NCI-H1694 (cell line): ENCODE results near the gene ATP4A.

Source experiments
- DNase-seq: peaks from one replicate; lab custom pipeline; 2025; lab: John Stamatoyannopoulos, UW

ATP4A gene

DNA sequence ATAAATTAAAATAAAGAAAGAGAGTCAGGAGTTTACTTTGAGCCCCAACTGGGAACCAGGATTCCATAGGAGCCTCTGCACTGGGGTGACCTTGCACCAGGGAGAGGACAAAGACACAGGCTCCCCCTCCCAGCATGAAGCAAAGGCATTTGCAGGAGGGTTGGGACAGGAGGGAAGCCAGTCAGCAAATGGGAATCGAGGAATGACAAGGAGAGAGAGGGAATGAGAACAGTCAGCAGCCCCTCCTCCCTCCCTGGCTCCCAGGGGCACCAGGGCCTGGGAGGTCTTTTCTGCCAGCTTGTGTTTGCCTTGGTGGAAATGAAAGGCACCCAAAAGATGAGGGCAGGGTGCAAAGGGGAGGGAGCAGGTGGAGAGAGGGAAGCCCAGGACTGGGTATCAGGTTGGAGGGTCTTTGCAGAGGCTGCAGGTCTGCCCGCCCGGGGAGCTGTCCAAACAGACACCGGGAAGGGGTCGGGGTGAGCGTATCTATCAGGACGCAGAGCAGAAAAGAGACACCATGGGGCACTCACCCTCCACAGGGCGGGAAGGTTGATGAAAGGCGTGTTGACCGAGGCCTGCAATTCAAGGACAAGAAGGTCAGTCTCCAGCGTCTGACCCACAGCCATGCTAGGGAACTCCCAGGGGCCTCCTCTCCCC is 39.1 kb downstream of the ATP4A start:
- DNase-seq: no peak

GRCh38 chr19:35522745-35523327 is 40.6 kb downstream of the ATP4A start:
- no peak for DNase-seq

DNA sequence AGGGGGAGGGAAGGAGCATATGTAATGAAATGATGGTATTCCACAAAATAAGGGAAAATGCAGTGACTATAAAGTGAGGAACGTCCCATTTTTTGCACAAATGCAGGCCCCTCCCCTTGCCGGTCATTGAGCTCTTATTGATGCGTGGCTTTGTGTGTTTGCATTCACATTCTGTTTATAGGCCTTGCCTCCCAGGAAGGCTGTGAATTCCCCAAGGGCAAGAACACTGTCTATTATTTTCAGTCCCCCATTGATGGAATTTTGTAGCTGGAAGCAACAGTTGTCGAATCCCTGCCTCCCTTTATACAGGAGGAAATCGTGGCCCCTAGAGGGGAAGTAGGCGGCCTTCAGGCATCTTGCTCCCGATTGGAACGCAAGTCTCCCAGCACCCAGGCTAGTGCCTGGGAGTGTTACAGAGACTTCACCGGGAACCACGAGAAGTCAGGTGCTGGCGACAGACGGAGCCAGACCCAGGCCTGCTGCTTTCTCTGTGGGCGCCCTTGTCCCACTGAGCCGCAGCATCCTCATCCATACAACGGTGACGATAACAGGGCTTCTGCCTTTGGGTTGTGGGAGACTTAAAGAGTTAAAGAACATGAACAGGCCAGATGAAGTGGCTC is 42.2 kb downstream of the ATP4A start:
- DNase-seq: no peak

GRCh38 chr19:35519291-35519690 is 44.2 kb downstream of the ATP4A start:
- no peak for DNase-seq

DNA sequence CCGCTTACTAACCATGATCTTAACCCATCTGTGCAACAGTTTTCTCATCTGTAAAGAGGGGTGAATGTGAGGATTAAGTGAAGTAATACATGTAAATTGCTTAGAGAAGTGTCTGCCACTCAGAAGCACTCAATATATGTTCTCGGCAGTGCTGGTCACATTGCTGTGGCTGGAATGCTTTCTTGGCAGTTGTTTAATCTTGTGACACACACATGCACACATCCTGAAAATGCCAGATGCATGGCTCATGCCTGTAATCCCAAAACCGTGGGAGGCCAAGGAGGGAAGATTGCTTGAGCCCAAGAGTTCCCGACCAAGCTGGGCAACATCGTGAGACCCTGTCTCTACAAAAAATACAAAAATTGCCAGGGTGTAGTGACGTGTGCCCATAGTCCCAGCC is 45.1 kb downstream of the ATP4A start:
- no peak for DNase-seq

GRCh38 chr19:35517342-35517741 is 46.1 kb downstream of the ATP4A start:
- no peak for DNase-seq

- no peak for DNase-seq
Measured at GRCh38 chr19:35516310-35516709, 47.1 kb downstream of the ATP4A start.

GRCh38 chr19:35514282-35514809 is 49.1 kb downstream of the ATP4A start:
- DNase-seq: no peak

DNA sequence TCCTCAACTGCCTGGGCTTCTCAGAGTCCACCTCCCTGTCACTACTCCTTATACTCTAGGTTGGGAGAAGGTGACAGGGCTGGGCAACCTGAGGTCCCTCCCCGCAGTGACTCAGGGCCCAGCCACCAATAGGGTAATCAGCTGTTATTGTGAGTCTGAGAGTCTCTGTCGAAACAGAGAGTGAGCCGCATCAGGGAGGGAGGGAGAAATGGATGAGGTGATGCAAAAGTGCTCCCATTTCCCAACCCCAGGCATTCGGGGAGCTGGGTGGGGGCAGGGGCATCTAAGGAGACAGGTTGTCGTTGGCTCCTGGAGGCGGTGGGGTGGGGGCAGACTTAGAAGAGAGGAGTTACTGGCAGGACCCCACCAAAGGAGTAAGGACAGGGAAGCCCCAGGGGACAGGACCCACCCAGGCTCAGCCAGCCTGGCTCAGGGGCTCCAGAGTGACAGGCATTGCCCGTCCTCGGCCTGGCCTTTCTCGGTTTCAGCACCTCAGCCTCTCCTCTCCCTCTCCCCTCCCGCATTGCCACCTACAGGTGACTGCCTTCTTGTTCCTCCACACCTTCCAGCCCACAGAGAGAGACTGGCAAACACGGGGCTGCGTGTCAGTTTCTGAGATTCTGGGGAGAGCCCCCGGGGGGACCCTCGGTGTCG is 49.7 kb downstream of the ATP4A start, which contains the start of gene DMKN:
TSS of gene DMKN (minus strand) at position 22 of the 654 bp plus-strand sequence. CDS start 174 bp downstream, outside the sequence.
- no peak for DNase-seq

GRCh38 chr19:35512831-35513627 is 50.4 kb downstream of the ATP4A start:
- no peak for DNase-seq

- no peak for DNase-seq
Measured at GRCh38 chr19:35511337-35511736, 52.1 kb downstream of the ATP4A start.

- no peak for DNase-seq
Measured at GRCh38 chr19:35510626-35510964, 52.9 kb downstream of the ATP4A start.

DNA sequence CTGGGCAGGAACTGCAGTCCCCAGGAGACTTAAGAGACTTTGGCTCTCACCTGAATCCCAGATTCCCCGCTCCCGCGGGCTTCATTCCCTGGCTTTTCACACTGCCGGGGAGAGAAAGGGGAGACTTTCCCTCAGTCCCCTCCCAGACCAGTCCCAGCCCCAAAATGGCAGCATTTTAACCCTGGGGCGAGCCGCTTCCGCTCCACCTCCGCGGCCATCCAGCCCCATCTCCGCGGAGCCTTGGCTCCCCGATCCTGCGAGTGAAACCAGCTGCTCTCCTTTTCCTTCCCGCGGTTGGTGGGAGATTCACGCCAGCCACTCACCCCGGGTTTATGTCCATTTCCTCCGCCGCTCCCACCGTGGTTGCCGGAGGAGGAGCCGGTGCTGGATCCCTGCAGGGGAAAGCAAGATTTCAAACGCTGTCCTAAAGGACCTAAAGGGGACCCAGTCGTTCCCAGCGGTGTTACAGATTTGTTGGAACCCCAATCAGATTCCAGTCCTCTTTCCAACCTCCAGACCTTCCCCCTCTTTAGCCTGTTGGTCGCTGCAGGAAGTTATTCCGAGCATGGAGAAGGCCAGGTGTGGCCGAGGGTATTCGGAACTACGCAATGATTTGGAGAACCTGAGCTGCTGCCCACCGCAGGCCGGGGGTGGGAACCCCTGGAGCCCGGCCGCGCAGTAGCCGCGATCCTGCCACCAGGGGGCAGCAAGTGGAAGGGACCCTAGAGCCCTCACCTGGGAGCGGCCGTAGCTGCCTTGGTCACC is 53.4 kb downstream of the ATP4A start:
- peak; percentile 57 for DNase-seq

- DNase-seq: no peak
Measured at GRCh38 chr19:35509018-35509652, 54.3 kb downstream of the ATP4A start.

DNA sequence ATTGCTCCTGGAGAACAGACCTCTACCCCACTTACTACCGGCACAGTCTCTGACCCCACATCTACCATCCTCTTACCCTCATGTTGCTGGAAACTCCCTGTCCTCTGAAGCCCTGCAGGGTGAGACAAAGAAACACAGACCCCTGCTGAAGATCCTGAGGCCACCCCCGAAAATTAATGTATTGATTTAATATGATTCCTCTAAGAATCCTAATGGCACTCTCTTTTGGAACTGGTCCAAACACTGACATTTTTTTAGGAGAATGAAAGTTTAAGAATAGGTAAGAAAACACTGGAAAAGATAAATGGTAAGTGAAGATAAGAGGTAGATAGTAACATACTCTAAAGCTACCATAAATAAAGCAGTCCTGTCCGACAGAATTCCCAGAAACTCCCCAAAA is 55.3 kb downstream of the ATP4A start:
- no peak for DNase-seq

DNA sequence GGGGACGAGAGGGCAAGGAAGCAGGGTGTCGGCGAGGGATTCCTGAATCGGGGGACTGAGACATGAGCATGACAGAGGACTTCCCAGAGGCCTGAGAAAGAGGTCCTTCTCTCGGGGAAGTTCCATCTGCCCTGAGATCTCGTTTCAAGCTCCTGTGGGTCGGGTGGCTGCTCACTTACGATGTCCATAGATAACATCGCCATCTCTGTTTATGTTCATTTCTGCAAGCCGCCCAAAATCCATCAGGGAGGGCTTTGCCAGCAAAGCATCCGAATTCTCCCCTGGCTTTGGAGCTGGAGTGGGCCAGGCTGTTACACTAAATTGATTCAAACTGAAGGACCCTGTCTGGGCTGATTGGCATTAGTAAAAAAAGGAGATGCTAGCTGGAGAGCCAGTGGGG is 55.9 kb downstream of the ATP4A start:
- no peak for DNase-seq

GRCh38 chr19:35506011-35506410 is 57.4 kb downstream of the ATP4A start:
- no peak for DNase-seq

DNA sequence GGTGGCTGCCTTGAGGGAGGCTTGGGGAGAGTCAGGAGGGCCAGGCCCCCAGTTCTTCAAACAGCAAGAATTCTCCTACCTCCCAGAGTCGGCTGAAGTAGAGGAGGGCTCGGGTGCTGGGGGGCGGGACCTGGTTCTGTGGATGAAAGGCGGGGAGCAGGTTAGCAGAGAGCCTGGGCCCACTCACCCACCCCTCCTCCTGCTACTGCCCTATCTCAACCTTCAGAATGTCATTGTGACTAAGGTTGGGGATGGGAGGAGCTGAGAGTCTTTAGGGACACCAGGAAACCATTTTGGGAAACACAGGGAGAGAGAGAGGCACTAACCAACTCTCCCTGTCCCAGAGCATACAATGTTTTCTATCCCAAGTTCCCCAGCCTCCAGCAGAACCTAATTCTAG is 60.7 kb downstream of the ATP4A start:
- no peak for DNase-seq

GRCh38 chr19:35501684-35502083 is 61.8 kb downstream of the ATP4A start:
- no peak for DNase-seq

DNA sequence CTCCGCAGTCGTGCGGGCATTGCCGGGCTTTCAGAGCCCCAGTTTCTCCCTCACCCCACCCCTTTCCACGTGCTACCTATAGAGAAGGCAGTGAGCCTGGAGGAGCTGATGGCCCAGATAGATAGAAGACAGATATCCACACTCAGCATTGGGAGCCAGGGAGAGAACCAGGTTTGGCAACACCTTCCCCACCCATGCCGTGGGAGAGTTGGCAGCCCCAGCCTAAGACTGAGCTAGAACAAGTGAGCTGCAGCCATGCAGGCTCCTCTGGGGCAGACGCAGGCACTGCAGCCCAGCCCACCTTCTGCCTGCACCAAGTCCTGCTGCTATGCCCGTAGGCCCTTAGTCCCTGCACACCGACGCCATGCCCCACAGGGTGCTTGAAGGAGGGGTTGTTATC is 62.8 kb downstream of the ATP4A start:
- no peak for DNase-seq
